A673 (cell line): ENCODE measurements around the gene UTF1. TPM values are rescaled to one million over a fixed set of nuclear protein-coding genes. Genes with fewer than 3 reads are reported as not detected.

Experiments
- BruUV-seq: library from RNA; stranded (reverse); fragments of 400-500 nt; replicated peaks from 2 replicates; lab custom pipeline; 2021; lab: Mats Ljungman, UMichigan
- CTCF ChIA-PET: fragments of 300-600 bp; sonication (Branson Sonifier 250); formaldehyde crosslinking; loops from one replicate; lab custom pipeline; 2022; ENCODE audit warnings: antibody characterized with exemption; lab: Charles Lee
- POLR2A ChIA-PET: fragments of 300-600 bp; sonication (Branson Sonifier 250); formaldehyde crosslinking; loops from one replicate; lab custom pipeline; 2022; ENCODE audit warnings: antibody characterized with exemption; ENCODE audit not compliant: low non-redundant PET; lab: Charles Lee
- DNase-seq: peaks from one replicate; pipeline ENCODE4 v3.0.0-alpha.2; 2015; ENCODE audit warnings: low spot score
- H3K27ac ChIP-seq: fragments of 200-600 bp; sonication (generic); 2 replicates; pipeline ENCODE4 v1.5.1; 2016; ENCODE audit warnings: mixed run types, low read depth, mild to moderate bottlenecking, mixed read lengths, antibody characterized with exemption, low read length; ENCODE audit not compliant: poor library complexity, severe bottlenecking
- H3K27me3 ChIP-seq: fragments of 200-600 bp; sonication (generic); replicated peaks from 2 replicates; pipeline ENCODE4 v1.6.1; 2017; ENCODE audit warnings: mixed run types, low read depth, mild to moderate bottlenecking, mixed read lengths, antibody characterized with exemption, low read length; ENCODE audit not compliant: insufficient read depth, poor library complexity
- H3K36me3 ChIP-seq: fragments of 200-600 bp; sonication (generic); 2 replicates; pipeline ENCODE4 v1.6.1; 2016; ENCODE audit warnings: mixed run types, mild to moderate bottlenecking, mixed read lengths, antibody characterized with exemption, low read length; ENCODE audit not compliant: insufficient read depth, poor library complexity, severe bottlenecking
- H3K4me1 ChIP-seq: fragments of 200-600 bp; sonication (generic); 2 replicates; pipeline ENCODE4 v1.6.1; 2017; ENCODE audit warnings: mixed run types, mild to moderate bottlenecking, mixed read lengths, antibody characterized with exemption, low read length; ENCODE audit not compliant: insufficient read depth, poor library complexity, severe bottlenecking
- H3K4me3 ChIP-seq: fragments of 200-600 bp; sonication (generic); 2 replicates; pipeline ENCODE4 v1.5.1; 2016; ENCODE audit warnings: low read depth, mixed run types, mild to moderate bottlenecking, mixed read lengths, low read length; ENCODE audit not compliant: poor library complexity, severe bottlenecking
- H3K9me3 ChIP-seq: fragments of 200-600 bp; sonication (generic); 2 replicates; pipeline ENCODE4 v1.6.1; 2016; ENCODE audit warnings: mixed run types, low read depth, mild to moderate bottlenecking, mixed read lengths, antibody characterized with exemption, low read length; ENCODE audit not compliant: poor library complexity, severe bottlenecking
- CTCF ChIP-seq: fragments of 300-800, 200-600 bp; sonication (generic); conservative IDR thresholded peaks from 2 replicates; pipeline ENCODE4 v1.5.1; 2017; ENCODE audit warnings: low read depth, mild to moderate bottlenecking, antibody characterized with exemption, low read length, moderate library complexity, mixed read lengths
- EZH2 ChIP-seq: fragments of 200-600 bp; sonication (generic); IDR thresholded peaks from 2 replicates; pipeline ENCODE4 v1.6.1; 2017; ENCODE audit warnings: borderline replicate concordance, low read depth, mild to moderate bottlenecking, mixed read lengths, antibody characterized with exemption, low read length; ENCODE audit not compliant: poor library complexity, severe bottlenecking
- intact Hi-C: fragments of 100-400 bp; cut with micrococcal nuclease; formaldehyde crosslinking; loops from one replicate; pipeline ENCODE4 v1.10.0; 2022; ENCODE audit not compliant: unreplicated experiment
- total RNA-seq: library from RNA; stranded (reverse); gene quantifications from 2 replicates; pipeline ENCODE4 v1.2.3, GENCODE V29; 2021

The UTF1 gene
- total RNA-seq, 1 experiment from 2014 or later: not detected

- Histone ChIP-seq H3K4me1 (no peaks in the 10 kb centered on the region), H3K27me3 (peaks cover 95% of the 10 kb centered on the region), H3K36me3 (no peaks in the 10 kb centered on the region), H3K9me3 (no peaks in the 10 kb centered on the region), H3K4me3 (no peak overlapping the region), H3K27ac (no peak overlapping the region)
- intact Hi-C loops: no loop called here
- no TSS peak for BruUV-seq
- ChIA-PET CTCF (interaction anchor here (0.5 kb wide), 1 partner anchor 11 kb away, joined by 3 read pairs; no protein-coding TSS in a partner anchor), POLR2A (no interaction called here)
- no peak for DNase-seq
- TF ChIP-seq EZH2 (peak; percentile 20), CTCF (no peak)
These were observed 5.3 kb downstream of the UTF1 start for GRCh38 chr10:133235265-133235855.

- TF ChIP-seq EZH2: no peak
- TF ChIP-seq CTCF: no peak
- H3K9me3 ChIP-seq: no peaks in the 10 kb centered on the region
- DNase-seq: no peak
- intact Hi-C loops: no loop called here
- no peaks in the 10 kb centered on the region for H3K4me1 ChIP-seq
- no TSS peak for BruUV-seq
- H3K4me3 ChIP-seq: no peak overlapping the region
- no peak overlapping the region for H3K27ac ChIP-seq
- ChIA-PET CTCF (no interaction called here), POLR2A (no interaction called here)
- no peaks in the 10 kb centered on the region for H3K36me3 ChIP-seq
- peaks cover 94% of the 10 kb centered on the region for H3K27me3 ChIP-seq
These were observed 5.9 kb downstream of the UTF1 start for GRCh38 chr10:133235932-133236331.

- ChIA-PET CTCF (no interaction called here), POLR2A (no interaction called here)
- intact Hi-C loops: no loop called here
- DNase-seq: no peak
- Histone ChIP-seq H3K27ac (no peak overlapping the region), H3K4me3 (no peak overlapping the region), H3K4me1 (no peaks in the 10 kb centered on the region), H3K9me3 (no peaks in the 10 kb centered on the region), H3K36me3 (no peaks in the 10 kb centered on the region), H3K27me3 (peaks cover 95% of the 10 kb centered on the region)
- TF ChIP-seq EZH2: no peak
- no peak for TF ChIP-seq CTCF
- BruUV-seq: no TSS peak
These were observed 6.6 kb downstream of the UTF1 start for GRCh38 chr10:133236401-133237240.
